Kidney (tissue), 14 donors: ENCODE measurements around the gene KRTAP10-10. TPM values are rescaled to one million over a fixed set of nuclear protein-coding genes. Genes with fewer than 3 reads are reported as not detected.

Source experiments
- DNase-seq, 5 donors: peaks; one replicate each; pipeline ENCODE4 v3.0.0-alpha.2; 2013 to 2020
- FAIRE-seq: peaks from 2 replicates; lab custom pipeline; 2012; peaks lifted over from hg19 to GRCh38; lab: Jason Lieb, UNC
- H3K27ac ChIP-seq, 2 donors: one replicate each; pipeline ENCODE4 v1.7.0; 2013; ENCODE audit warnings: low read depth in 2 of 2, low read length in 2 of 2, inconsistent platforms in 1 of 2
- H3K27me3 ChIP-seq: one replicate; pipeline ENCODE4 v1.7.1; 2013; ENCODE audit warnings: low read length, inconsistent platforms; ENCODE audit not compliant: control insufficient read depth, insufficient read depth
- H3K36me3 ChIP-seq, 3 donors: one replicate each; pipeline versions ENCODE4 v1.7.0 to v1.7.1; 2013; ENCODE audit warnings: low read length in 3 of 3, control low read depth in 1 of 3, inconsistent platforms in 1 of 3; ENCODE audit not compliant: insufficient read depth in 3 of 3, control insufficient read depth in 2 of 3
- H3K4me1 ChIP-seq, 3 donors: one replicate each; pipeline versions ENCODE4 v1.7.0 to v1.7.1; 2013; ENCODE audit warnings: low read length in 3 of 3, inconsistent platforms in 1 of 3, low read depth in 1 of 3; ENCODE audit not compliant: control insufficient read depth in 2 of 3, insufficient read depth in 2 of 3
- H3K4me3 ChIP-seq, 3 donors: one replicate each; pipeline versions ENCODE4 v1.7.0 to v1.8.1; 2013; ENCODE audit warnings: low read length in 3 of 3, control low read depth in 1 of 3, inconsistent platforms in 1 of 3
- H3K9ac ChIP-seq, 3 donors: one replicate each; pipeline versions ENCODE4 v1.7.0 to v1.7.1; 2013; ENCODE audit warnings: low read length in 3 of 3, control low read depth in 1 of 3, inconsistent platforms in 1 of 3
- H3K9me3 ChIP-seq, 3 donors: one replicate each; pipeline versions ENCODE4 v1.7.0 to v1.7.1; 2013; ENCODE audit warnings: low read length in 3 of 3, control low read depth in 1 of 3, inconsistent platforms in 1 of 3; ENCODE audit not compliant: control insufficient read depth in 2 of 3, insufficient read depth in 1 of 3
- CTCF ChIP-seq: IDR thresholded peaks from 3 replicates; pipeline ENCODE4 v1.5.1; 2012; ENCODE audit warnings: mild to moderate bottlenecking, moderate library complexity, borderline replicate concordance; ENCODE audit not compliant: insufficient read depth; ENCODE audit errors: extremely low read depth
- intact Hi-C: fragments of 100-400 bp; cut with DNase I; formaldehyde crosslinking; loops from one replicate; pipeline ENCODE4 v1.11.1; 2022
- polyA plus RNA-seq: library from polyadenylated mRNA; stranded (reverse); fragments of 350-450 nt; fragmentation: Illumina TruSeq; extraction: RNeasy Lipid Tissue Mini Kit (QIAGEN cat#74804); gene quantifications from one replicate; pipeline ENCODE4 v1.2.3, GENCODE V29; 2014; ENCODE audit warnings: low read depth, low replicate concordance; ENCODE audit not compliant: insufficient read depth
- total RNA-seq: library from RNA; stranded (reverse); fragmentation: NEBNext Ultra II Directional; extraction: Animal tissue kit (Norgen Biotek cat#: 25700); gene quantifications from one replicate; pipeline ENCODE4 v1.2.1, GENCODE V29; 2021
- donor health status: control.
- donor health status: control.
- donor health status: control.
- donor health status: control.
- donor health status: control.
- donor health status: DM: yes; HTN: yes; CAD: no.
- donor health status: Normal renal cell carcinoma (clear cell type).

KRTAP10-10 gene
- total and polyA plus RNA-seq, 2 donors from 2014 or later, result not detected

GRCh38 chr21:44613386-44614155 is 23.6 kb upstream of the KRTAP10-10 start:
- peak in 1 of 5 donors; percentile 66 for DNase-seq
- Histone ChIP-seq H3K27ac (no peak overlapping the region), H3K27me3 (no peaks in the 10 kb centered on the region), H3K36me3 (no peaks in the 10 kb centered on the region), H3K4me3 (no peak overlapping the region), H3K4me1 (no peaks in the 10 kb centered on the region), H3K9me3 (peaks cover 0 to 5% (median 0%) of the 10 kb centered on the region in 3 donors), H3K9ac (no peak overlapping the region)
- no peak for TF ChIP-seq CTCF
- intact Hi-C loops, result no loop called here
- FAIRE-seq, result no peak

GRCh38 chr21:44614161-44614631 is 23.0 kb upstream of the KRTAP10-10 start:
- intact Hi-C loops, result no loop called here
- H3K36me3 ChIP-seq, result no peaks in the 10 kb centered on the region
- peaks cover 0 to 5% (median 0%) of the 10 kb centered on the region in 3 donors for H3K9me3 ChIP-seq
- no peak for TF ChIP-seq CTCF
- H3K27ac ChIP-seq, result no peak overlapping the region
- FAIRE-seq, result no peak
- no peaks in the 10 kb centered on the region for H3K27me3 ChIP-seq
- H3K9ac ChIP-seq, result no peak overlapping the region
- no peak overlapping the region for H3K4me3 ChIP-seq
- no peaks in the 10 kb centered on the region for H3K4me1 ChIP-seq
- peak in 1 of 5 donors; percentile 55 for DNase-seq

- DNase-seq (no peak), FAIRE-seq (no peak)
- Histone ChIP-seq H3K9ac (no peak overlapping the region), H3K4me3 (no peak overlapping the region), H3K27ac (no peak overlapping the region), H3K27me3 (no peaks in the 10 kb centered on the region), H3K4me1 (no peaks in the 10 kb centered on the region), H3K36me3 (no peaks in the 10 kb centered on the region), H3K9me3 (peaks cover 0 to 5% (median 0%) of the 10 kb centered on the region in 3 donors)
- TF ChIP-seq CTCF, result no peak
- intact Hi-C loops, result no loop called here
These were observed 22.2 kb upstream of the KRTAP10-10 start for GRCh38 chr21:44614961-44615391.
